Activated T-cell treated with anti-CD3 and anti-CD28 coated beads, Interleukin-2, amount 50 U/mL, for 24 hours (primary cell): ENCODE results near the gene NR5A1.

Experiments
- DNase-seq: peaks from one replicate; pipeline ENCODE4 v3.0.0-alpha.2; 2020
- H3K27ac Mint-ChIP-seq: 2 replicates; pipeline ENCODE4 v1.8.0; 2020; ENCODE audit warnings: mild to moderate bottlenecking, mixed read lengths
- H3K27me3 Mint-ChIP-seq: 2 replicates; pipeline ENCODE4 v1.8.0; 2020; ENCODE audit warnings: mixed read lengths
- H3K36me3 Mint-ChIP-seq: 2 replicates; pipeline ENCODE4 v1.8.0; 2020; ENCODE audit warnings: low read depth, mixed read lengths
- H3K4me1 Mint-ChIP-seq: 2 replicates; pipeline ENCODE4 v1.8.0; 2020; ENCODE audit warnings: low read depth, mixed read lengths
- H3K4me3 Mint-ChIP-seq: 2 replicates; pipeline ENCODE4 v1.8.0; 2020; ENCODE audit warnings: mild to moderate bottlenecking, moderate library complexity, mixed read lengths
- H3K9me3 Mint-ChIP-seq: 2 replicates; pipeline ENCODE4 v1.8.0; 2020; ENCODE audit warnings: mixed read lengths

The NR5A1 gene

DNA sequence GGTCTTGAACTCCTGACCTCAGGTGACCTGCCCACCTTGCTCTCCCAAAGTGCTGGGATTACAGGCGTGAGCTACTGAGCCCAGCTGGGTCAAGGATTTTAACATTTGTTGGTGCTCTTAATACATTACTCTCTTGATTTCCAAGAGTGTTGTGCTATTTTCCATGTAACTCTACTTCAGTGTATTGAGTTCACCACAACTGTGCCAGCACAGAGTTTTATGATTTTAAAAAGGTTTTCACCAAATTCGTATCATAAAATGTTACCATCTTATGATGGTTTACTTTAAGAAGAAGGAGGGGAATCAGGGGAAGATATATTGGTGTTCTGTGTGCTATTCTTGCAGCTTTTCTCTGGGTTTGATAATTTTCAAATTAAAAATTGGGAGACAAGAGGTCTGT lies 63.6 kb downstream of the NR5A1 start:
- no peak for DNase-seq
- no peak overlapping the region for H3K27ac Mint-ChIP-seq
- peaks cover 53% of the 10 kb centered on the region for H3K27me3 Mint-ChIP-seq
- no peaks in the 10 kb centered on the region for H3K36me3 Mint-ChIP-seq
- no peaks in the 10 kb centered on the region for H3K4me1 Mint-ChIP-seq
- peaks cover 3% of the 10 kb centered on the region for H3K9me3 Mint-ChIP-seq
- H3K4me3 Mint-ChIP-seq: no peak overlapping the region

DNA sequence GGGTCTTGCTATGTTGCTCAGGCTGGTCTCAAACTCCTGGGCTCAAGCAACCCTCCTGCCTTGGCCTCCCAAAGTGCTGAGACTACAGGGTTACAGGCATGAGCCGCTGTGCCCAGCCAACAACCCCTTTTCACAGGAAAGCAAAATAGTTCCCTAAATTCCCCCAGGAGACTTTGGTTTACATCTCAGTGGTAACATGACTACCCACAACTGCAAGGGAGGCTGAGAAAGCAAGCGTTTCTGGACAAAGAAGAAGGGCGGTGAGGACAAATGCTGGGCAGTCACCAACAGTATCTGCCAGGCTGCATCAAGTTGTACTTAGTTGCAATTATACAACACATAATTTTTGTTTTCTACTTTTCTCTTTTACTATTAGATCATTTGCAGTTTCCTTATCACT lies 64.4 kb downstream of the NR5A1 start:
- H3K27me3 Mint-ChIP-seq: peaks cover 52% of the 10 kb centered on the region
- no peak overlapping the region for H3K4me3 Mint-ChIP-seq
- no peak overlapping the region for H3K27ac Mint-ChIP-seq
- no peaks in the 10 kb centered on the region for H3K36me3 Mint-ChIP-seq
- DNase-seq: no peak
- no peaks in the 10 kb centered on the region for H3K4me1 Mint-ChIP-seq
- peaks cover 3% of the 10 kb centered on the region for H3K9me3 Mint-ChIP-seq

DNA sequence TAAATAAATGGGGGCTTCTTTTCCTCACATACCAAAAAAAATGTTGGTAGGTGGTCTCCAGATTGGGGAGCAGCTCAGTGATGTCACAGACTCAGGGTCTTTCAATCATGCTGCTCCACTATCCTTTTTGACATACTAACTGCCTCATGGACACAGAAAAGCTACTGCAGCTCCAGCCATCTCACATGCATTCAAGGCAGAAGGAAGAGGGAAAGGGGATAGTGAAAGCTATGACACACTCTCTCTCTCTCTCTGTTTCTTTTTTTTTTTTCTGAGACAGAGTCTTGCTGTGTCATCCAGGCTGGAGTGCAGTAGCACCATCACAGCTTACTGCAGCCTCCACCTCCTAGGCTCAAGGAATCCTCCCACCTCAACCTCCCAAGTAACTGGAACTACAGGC lies 64.8 kb downstream of the NR5A1 start:
- Mint-ChIP-seq H3K27me3 (peaks cover 52% of the 10 kb centered on the region), H3K4me1 (no peaks in the 10 kb centered on the region), H3K36me3 (no peaks in the 10 kb centered on the region), H3K9me3 (peaks cover 3% of the 10 kb centered on the region), H3K4me3 (no peak overlapping the region), H3K27ac (no peak overlapping the region)
- no peak for DNase-seq

DNA sequence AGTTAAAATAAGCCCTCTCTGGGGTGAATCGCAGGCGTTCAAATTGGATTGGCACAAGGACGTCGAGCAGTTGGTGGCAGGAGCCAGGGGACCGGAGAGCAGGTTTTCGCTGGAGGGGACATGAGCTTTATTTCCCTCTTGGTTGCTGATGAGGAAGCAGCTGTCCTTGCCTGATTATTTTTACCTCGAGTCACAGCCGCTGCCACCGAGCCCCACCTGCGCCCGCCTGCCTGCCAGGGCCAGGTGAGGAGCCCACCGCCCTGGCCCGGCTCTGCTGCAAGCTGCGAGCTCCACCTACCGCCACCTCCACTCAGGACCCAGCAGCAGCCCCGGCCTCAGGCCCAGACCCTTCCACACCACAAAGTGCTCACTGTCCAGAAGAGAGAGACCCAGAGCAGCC lies 65.9 kb downstream of the NR5A1 start:
- Mint-ChIP-seq H3K4me1 (no peaks in the 10 kb centered on the region), H3K9me3 (peaks cover 3% of the 10 kb centered on the region), H3K36me3 (no peaks in the 10 kb centered on the region), H3K27ac (no peak overlapping the region), H3K4me3 (no peak overlapping the region), H3K27me3 (peaks cover 44% of the 10 kb centered on the region)
- DNase-seq: no peak

DNA sequence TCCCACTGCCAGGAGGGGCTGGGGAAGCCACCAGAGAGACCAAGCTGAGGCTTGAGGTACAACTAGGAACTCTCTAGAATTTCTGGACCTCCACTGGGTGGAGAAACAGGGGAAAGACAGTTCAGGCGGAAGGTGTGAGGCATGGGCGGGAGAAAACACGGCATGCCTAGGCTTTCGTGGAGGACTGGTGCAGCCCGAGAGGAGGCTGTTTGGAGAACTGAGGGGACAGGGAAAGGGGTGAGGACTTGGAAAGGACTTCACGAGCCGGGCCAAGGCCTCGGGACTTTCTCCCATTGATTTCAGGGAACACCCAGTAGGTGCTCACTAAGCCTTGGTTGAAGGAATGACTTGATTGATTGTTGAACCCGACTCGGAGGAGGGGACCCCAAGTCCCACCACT lies 66.4 kb downstream of the NR5A1 start:
- Mint-ChIP-seq H3K27me3 (peaks cover 44% of the 10 kb centered on the region), H3K27ac (no peak overlapping the region), H3K4me1 (no peaks in the 10 kb centered on the region), H3K36me3 (no peaks in the 10 kb centered on the region), H3K9me3 (peaks cover 3% of the 10 kb centered on the region), H3K4me3 (no peak overlapping the region)
- no peak for DNase-seq

DNA sequence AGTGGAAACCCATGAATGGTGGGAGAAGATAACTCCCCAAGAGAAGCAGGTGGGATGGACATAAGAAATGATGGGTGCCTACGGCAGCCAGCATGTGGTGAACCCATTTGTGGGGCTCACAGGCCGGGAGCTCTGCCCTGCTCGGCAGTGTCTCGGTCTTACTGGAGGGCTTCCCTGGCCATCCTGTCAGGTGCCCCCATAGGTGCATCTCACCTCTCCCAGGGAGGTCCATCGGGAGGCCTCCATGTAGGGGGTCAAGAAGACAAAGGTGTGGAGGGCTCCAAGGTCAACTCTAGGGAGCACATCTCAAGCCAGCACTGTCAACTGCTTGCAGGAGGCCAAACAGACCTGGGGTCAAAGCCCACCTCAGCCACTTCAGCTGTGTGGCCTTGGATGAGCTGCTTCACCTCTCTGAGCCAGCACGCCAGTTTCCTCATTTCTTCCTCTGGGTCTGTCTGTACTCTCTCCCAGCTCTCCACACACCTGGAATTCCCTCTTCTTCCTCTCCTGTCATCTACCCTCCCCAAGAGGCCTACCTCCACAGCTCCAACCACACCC lies 67.4 kb downstream of the NR5A1 start:
- Mint-ChIP-seq H3K9me3 (peaks cover 3% of the 10 kb centered on the region), H3K27ac (no peak overlapping the region), H3K36me3 (no peaks in the 10 kb centered on the region), H3K4me3 (no peak overlapping the region), H3K4me1 (no peaks in the 10 kb centered on the region), H3K27me3 (peaks cover 47% of the 10 kb centered on the region)
- DNase-seq: no peak

DNA sequence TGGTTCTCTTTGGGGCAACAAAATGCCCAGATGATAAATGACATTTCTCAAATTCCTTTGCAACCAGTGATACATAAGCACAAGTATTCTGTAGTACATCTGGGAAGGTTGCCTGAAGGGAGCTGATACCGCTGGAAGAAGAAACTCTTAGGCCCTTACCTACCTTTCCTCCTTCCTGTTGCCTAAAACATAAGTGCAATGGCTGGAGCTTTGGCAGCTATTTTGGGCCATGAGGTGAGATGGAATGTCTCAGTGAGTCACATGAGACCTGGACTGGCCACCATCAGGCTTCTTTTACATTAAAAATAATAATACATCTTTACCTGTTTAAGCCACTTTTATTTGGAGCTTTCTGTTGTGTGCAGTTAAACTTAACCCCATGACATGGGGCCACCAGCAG lies 68.1 kb downstream of the NR5A1 start:
- no peaks in the 10 kb centered on the region for H3K36me3 Mint-ChIP-seq

DNA sequence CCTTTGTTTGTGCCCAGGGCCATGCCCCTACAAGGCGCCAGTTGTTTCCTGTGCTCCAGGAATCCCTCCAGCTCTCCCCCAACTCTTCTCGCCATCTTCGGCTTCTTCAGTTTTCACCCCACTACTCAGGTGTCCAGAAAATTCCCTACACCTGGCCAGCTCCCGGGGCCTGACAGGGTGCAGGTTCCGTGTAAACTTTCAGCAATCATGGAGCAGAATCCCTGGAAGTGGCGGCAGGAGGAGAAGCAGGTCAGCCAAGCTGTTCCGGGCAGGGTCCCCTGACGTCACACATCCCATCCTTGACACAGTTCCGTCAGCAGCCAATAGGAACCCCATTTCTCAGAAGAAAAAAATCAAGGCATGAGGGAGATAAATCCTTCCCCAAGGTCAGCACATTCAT lies 69.1 kb downstream of the NR5A1 start:
- DNase-seq: no peak
- H3K36me3 Mint-ChIP-seq: no peaks in the 10 kb centered on the region
- no peak overlapping the region for H3K4me3 Mint-ChIP-seq
- no peaks in the 10 kb centered on the region for H3K4me1 Mint-ChIP-seq
- H3K27me3 Mint-ChIP-seq: peaks cover 42% of the 10 kb centered on the region
- peaks cover 3% of the 10 kb centered on the region for H3K9me3 Mint-ChIP-seq
- H3K27ac Mint-ChIP-seq: no peak overlapping the region

More for the DNA sequence above, 68.1 kb downstream of the NR5A1 start:
- DNase-seq: no peak
- no peak overlapping the region for H3K4me3 Mint-ChIP-seq
- no peaks in the 10 kb centered on the region for H3K4me1 Mint-ChIP-seq
- no peak overlapping the region for H3K27ac Mint-ChIP-seq
- H3K27me3 Mint-ChIP-seq: peaks cover 45% of the 10 kb centered on the region
- peaks cover 3% of the 10 kb centered on the region for H3K9me3 Mint-ChIP-seq

DNA sequence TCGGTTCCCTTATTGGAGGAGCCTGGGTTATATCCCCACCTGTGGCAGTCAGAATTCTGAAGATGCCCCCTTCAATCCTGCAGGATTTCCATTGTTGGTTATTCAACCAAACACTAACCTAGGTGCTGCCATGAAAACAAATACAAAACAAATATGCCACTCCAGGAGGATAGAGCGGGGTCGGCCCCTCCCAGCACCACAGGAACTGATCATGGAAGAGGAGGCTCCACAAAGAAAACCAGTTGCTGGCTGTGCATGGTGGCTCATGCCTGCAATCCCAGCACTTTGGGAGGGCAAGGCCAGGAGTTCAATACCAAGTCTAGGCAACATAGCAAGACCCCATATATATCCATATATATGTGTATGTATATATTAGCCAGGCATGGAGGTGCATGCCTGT lies 70.1 kb downstream of the NR5A1 start:
- H3K9me3 Mint-ChIP-seq: peaks cover under 1% of the 10 kb centered on the region
- peaks cover 42% of the 10 kb centered on the region for H3K27me3 Mint-ChIP-seq
- H3K27ac Mint-ChIP-seq: no peak overlapping the region
- no peak for DNase-seq
- no peaks in the 10 kb centered on the region for H3K36me3 Mint-ChIP-seq
- H3K4me1 Mint-ChIP-seq: no peaks in the 10 kb centered on the region
- H3K4me3 Mint-ChIP-seq: no peak overlapping the region

DNA sequence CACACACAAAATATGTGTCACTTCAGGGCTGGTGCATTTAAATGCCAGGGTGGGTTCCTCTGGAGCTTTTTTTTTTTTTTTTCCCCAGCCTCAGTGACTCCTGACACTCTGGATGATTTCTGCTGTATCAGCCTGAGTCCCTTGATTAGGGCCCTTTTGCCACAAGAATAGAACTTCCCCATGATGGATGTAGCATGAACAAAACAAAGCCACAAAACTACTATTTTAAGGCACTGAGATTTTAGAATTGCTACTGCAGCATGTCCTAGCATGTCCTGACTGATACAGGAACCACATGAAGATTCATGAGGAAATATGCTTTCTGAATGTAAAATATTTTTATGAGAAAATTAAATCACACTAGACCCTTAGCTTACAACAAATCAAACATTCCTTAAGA lies 70.9 kb downstream of the NR5A1 start:
- no peak overlapping the region for H3K4me3 Mint-ChIP-seq
- H3K36me3 Mint-ChIP-seq: no peaks in the 10 kb centered on the region
- H3K9me3 Mint-ChIP-seq: no peaks in the 10 kb centered on the region
- no peak overlapping the region for H3K27ac Mint-ChIP-seq
- DNase-seq: no peak
- H3K4me1 Mint-ChIP-seq: no peaks in the 10 kb centered on the region
- H3K27me3 Mint-ChIP-seq: peaks cover 35% of the 10 kb centered on the region
